ENCODE results near the gene PCDH15.

The PCDH15 gene

DNA sequence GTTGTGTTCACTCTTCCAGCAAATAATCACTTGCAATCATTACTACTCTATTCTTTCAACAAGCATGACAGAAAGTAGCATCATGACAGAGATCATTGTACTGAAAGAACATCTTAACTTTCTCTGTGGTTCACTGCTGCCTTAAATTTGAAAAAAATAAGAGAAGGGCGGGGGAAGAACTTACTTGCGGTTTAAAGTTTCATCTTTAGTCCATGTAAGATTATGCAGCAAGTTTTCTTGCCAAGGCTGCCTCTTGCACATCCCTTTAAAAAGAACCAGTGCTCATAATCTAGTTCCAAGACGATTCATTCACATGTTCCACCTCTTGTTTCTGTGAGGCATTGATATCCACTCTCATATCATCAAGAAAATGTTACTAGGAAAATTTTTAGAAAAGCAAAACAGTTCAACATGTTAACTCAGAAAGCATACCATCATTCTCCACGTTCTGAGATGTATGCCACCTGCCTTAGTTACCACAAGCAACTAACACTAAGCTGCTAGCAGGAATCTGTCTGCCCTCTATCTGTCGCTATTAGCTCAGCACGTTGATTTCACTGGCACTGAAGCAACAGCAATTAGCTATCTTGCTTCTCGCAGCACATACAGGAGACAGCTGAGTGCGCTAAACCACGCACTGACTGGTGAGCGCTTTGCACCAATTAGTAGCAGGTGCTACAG lies at the start of gene PCDH15:
Gene PCDH15 (minus strand): TSS at position 491 of the 681 bp plus-strand sequence. CDS start 136,969 bp downstream, outside the sequence.
- FAIRE-seq: peak; percentile 19

DNA sequence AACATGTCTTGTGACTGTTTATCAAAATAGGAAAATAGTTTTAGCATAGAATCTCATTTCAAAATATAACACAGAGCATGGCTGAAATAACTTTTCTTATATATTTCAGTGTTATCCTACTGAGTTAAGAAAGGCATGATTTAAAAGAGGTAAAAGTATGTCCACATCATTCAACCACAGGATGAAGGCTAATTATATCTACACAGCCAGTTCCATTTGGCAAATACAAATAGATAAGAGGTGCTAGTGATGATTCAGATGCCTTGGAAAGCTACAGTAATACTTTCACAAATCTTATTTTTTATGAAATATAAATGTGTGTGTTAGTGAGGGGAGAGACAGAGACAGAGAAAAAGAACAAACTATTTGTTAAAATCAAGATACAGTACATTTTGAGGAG lies 42.9 kb upstream of the PCDH15 start:
- FAIRE-seq: no peak

DNA sequence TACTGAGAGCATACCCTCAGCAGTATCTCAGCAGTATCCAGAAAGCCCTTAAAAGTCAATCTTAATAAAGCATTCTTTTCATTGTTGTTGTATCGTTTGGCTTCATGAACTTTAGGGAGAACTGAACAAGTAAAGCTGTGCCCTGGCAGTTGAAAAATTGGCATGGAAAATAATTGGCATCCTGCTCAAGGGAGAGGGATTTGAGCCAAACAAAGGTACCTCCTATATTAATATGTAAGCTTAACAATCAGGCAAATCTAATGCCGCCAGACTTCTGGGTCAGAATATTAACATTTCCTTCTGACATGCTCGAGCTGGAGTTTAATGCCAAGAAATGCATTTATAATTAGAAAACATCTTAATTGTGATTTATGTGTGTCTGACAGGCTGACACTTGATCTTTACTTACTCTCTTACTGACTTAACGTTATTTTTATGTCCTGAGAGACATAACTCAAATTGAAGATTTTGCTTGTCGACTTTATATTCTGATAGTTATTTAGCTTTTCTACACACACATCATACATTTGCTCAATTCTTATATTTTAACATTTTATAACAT lies 42.1 kb upstream of the PCDH15 start:
- FAIRE-seq: no peak

DNA sequence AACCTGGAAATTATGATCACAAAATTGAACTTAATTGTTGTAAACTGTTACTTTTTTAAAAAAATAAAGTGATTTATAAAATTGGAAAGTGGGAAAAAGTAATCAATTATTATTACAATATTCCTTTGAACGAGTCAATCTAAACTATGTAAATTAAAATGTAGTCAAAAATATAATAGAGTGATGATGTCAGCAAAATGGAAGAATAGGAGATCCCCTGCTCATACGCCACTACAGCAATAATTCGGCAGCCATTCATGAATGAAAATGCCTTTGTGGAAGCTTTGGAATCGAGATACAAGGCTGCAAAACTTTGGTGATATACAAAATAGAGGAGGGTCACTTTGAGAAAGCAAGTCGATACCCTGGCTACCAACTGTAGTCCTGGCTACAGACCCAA lies 36.4 kb upstream of the PCDH15 start:
- no peak for FAIRE-seq

DNA sequence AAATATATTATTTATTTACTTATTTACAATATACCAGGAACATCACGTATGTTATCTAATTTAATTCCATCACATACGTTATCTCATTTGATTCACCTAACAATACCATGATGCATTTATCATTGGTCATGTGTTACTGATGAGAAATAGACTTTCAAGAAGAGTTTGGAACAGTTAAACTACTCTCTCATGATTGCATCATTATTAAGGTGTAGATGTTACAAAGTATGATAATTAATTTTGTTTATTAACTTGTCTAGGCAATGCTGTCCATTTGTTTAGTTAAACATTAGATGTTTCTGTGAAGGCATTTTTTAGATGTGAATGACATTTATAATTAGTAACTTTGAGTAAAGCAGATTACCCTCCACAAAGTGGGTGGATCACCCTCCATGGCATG lies 32.0 kb upstream of the PCDH15 start:
- no peak for FAIRE-seq

DNA sequence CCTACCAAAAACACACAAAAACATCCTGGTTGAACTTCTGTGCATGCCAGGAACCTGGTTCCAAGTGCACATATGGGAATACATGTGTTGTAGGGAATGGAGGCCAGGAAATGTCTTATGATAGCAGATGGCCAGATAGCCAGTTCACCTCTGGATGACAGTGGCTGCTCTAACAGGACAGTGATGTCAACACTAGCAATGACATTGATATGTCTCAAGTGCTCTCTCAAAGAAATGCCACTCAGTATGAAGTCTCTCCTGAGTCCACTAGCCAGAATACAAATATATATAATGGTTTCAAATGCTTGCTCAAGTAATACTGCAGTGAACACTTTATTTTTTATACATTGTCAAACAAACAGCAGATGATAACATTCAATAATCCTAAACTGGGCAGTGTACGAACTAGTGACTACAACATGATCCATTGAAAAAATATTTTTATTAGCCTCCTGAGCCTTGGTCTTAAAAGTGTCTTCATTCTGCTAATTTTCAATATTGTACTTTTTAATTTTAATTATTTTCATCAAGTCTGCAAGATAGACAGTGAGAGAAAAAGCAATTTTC lies 26.0 kb upstream of the PCDH15 start:
- FAIRE-seq: no peak

DNA sequence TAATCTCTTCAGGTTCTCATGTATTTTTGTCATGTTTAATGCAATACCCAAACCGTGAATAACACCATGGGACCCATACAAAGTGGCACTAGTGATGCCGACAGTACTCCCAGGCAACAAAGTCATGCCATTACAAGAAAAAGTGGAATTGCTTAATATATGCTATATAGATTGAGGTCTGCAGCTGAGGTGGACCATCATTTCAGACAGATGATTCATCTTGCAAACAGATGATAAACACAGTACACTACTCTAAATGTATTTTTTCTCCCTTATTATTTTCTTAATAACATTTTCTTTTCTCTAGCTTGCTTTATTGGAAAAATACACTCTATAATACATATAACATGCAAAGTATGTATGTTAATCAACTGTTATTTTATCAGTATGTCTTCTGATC lies 14.6 kb upstream of the PCDH15 start:
- FAIRE-seq: no peak

DNA sequence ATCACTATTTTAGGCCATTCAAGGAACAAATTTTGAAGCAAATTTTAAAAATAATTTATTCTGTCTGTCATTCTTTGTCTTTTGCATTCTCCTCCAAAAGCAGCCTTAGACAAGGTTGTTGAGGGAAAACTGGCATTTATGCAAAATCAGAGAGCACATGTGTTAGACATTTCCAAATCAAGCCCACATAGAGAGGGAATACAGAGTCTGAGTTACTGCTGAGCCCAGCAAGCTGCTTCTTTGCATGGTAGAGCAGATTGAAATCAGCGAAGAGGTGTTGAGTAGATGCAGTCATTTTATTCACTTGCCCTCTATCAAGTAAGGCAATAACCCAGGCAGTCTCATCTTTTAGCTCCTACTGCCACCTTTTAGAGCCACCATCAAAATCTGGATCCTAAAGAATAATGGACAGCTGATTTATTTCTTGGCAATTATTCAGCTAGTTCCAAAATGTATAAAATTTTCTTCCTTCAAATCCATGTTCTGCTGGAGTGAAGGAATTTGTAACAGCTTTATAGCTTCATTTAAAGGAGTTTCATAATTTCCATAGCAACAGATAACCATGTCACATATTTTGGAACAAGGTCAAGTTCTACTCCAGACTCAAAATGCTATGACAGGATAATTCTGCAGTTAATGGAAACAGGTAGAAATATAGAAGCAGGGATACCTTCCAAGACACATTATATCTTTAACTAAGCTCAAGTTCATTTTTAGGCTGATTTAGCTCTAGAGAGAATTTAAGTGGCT lies 7.3 kb upstream of the PCDH15 start:
- FAIRE-seq: no peak

DNA sequence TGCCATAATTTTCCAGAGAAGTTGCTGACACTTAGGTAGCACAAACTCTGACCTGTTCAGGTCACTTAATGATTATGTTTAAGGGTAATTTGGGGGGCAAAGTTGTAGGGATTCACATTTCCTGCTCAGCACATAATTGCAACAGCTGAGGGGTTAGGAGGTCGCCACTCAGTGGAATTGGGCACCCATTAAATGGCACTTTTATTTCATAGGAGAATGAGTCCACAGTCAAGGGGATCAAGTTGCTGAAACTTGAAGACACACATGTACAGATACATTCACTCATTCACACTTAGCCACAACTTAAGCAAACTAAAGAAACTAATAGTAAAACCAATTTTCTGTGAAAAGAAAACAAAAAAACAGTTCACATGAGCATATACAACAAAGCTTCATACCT lies 1.5 kb downstream of the PCDH15 start:
- FAIRE-seq: no peak

DNA sequence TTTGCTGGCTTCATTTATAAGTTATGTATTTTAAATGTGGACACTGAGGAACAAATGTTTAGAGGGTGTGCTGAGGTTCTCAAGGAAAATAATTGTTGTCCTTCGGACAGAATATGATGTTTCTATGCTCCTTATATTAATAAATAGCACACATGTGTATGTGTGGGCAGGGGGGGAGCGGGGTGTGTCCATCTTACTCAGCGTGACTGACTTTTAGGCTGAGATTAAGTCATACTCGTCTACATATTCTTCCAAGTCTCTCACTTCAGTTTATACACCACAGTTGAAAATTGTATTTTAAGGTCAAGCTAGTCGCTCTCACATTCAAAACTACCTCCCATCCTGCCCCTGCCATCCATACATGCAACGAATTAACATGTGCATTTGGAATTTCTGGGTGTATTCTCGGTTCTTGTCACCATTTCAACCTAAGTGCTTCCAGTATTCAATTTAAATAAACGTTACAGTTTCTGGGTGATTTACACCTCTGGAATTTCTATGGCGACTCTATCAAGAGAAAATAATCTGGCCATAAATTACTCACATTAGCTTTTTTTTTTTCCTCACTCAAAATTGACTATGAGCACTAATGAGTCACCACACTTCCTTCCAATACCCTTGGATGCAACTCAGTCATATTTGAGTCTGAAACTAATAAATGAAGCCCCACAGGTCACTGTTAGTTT lies 3.3 kb downstream of the PCDH15 start:
- FAIRE-seq: no peak

DNA sequence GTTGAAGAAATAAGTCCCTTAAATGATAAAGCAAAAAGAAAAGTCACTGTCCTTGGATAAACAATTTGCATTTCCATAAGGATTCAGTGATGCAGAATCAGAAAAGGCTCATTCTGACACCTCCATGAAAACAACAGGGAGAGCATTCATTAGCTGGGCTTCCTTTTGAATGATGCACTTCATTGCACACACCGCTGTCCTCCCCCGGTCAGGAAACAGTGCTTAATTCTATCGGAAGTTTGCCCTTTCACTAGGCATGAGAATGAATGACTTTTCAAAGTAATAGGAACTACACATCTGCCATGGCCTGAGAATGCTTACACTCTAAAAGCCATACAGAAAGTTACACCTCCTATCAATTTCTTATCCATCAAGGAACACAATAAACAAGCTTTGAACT lies 4.2 kb downstream of the PCDH15 start:
- FAIRE-seq: no peak

DNA sequence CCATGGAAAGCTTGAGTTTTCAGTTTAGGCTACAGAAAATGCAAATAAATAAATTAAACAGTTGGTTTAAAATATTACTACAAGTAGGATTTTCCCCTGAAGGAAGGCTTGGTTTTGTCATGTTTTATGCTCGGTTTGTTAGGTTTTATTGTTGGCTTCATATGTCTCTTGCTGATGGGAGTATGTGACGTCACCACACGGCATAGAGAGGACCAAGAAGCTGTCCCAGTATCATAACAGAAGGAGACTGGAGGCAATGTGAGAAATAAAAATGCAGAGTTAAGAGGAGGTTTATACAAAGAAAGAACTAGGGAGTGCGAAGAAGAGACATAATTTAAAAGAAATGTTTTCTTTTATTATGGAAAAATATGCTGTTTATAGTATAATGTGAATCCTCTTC lies 24.4 kb downstream of the PCDH15 start:
- no peak for FAIRE-seq

DNA sequence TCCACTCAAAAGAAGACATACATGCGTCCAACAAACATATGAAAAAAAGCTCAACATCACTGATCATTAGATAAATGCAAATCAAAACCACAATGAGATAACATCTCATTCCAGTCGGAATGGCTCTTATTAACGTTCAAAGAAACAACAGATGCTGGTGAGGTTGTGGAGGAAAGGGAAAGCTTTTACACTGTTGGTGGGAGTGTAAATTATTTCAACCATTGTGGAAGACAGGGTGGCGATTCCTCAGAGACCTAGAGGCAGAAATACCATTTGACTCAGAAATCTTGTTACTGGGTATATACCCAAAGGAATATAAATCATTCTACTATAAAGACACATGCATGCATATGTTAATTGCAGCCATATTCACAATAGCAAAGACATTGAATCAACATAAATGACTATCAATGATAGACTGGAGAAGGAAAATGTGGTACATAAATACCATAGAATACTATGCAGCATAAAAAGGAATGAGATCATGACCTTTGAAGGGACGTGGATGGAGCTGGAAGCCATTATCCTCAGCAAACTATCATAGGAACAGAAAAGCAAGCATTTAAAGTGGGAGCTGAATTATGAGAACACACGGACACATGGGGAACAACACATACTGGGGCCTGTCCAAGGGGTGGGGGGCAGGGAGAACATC lies 28.4 kb downstream of the PCDH15 start:
- FAIRE-seq: no peak

DNA sequence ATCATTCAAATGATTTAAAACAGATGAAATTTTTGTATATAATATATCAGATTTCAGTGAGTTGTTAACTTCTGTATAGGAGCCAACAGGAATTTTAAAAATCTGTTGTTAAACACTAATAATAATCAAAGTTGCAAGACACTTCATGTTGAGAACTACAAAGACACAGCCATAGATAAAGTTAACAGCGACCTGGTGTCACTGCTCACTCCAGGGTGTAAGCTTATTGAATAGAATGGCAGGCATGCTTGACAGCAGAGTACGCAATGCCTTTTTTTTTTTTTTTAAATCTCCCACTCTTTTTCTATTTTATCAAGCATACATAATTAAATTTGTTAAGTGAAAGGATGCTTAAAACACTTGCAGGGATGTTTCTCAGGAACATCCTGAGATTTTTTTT lies 32.0 kb downstream of the PCDH15 start:
- no peak for FAIRE-seq

DNA sequence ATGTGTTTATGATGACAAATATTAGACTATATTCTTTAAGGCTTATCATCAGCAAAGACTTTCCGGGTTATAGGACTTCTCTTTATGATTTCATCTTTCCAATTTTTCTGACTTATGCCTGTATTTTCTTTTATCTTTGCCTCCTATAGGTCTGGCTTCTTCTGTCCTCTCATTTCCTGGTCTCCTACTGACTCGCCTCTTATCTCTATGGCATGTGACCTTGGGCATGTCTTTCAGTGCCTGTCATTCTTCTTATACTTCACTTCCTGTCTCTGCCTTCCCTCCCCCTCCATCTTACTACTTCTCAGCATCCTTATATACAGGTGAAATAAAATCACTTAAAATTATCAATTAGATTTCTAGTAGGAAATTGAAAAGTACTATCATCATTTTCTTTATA lies 42.2 kb downstream of the PCDH15 start:
- FAIRE-seq: no peak

DNA sequence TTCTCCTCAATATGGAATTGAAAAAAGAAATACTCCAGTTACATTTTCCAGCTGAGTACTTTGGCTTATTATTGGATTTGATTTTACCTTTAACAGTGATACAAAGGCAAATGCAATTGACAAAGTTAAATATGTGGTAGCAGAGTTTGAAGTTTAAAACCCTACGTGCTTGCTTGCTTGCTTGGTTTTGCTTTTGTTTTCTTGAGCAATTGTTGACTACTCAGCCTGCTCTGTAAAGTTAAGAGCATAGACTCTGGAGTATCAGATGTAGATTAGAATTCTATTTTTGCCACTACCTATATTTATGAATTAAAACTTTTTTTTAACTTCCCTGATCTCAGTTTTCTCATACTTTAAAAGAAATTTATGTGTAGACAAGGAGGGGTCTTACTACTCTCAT lies 51.4 kb downstream of the PCDH15 start:
- FAIRE-seq: no peak

DNA sequence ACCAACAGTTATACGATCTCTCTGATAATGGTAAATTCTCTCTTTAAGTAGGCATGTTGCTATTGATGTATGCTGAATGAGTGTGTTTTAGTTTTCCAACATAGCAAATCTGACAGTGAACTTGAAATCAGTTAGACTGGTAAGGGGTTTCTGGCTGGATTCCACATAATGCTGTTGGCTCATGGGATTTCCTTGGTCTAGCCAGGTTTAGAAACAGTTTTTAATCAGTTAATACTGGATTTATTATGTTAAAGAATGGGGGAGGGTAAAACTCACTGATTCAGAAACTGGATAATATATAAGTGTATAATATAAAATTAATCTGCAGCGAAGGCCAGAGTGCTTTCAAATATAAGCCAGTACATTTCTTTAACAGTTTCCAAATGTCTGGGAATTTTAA lies 55.6 kb downstream of the PCDH15 start:
- no peak for FAIRE-seq

DNA sequence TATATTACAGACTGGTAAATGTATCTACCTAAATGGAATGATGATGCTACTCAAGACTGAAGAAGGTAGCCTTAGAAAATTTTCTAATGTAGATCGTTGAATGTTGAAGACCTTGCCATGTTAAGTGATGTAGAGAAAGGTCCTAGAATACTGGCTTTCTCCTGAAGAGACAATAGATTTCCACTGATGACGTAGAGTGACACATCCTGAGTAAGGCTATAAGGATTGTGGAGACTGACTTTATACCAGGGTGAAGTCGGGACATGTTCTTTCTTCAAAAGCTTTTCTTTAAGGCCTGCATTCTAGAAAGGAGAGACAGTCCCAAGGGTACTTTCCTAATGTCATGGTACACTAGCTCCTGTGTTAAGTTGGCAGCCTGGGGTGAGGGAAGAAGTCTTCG lies 58.6 kb downstream of the PCDH15 start:
- no peak for FAIRE-seq

DNA sequence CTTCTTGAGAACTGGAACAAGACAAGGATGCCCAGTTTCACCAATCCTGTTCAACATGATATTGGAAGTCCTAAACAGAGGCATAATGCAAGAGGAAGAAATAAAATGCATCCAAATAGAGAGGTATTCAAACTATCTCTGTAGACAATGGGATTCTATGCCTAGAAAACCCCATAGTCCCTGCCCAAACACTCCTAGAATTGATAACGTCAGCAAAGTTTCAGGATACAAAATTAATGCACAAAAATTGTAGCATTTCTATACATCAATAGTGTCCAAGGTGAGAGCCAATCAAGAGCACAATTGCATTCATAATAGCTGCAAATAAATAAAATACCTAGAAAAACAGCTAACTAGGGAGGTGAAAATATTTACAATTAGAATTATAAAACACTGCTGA lies 72.5 kb downstream of the PCDH15 start:
- no peak for FAIRE-seq

DNA sequence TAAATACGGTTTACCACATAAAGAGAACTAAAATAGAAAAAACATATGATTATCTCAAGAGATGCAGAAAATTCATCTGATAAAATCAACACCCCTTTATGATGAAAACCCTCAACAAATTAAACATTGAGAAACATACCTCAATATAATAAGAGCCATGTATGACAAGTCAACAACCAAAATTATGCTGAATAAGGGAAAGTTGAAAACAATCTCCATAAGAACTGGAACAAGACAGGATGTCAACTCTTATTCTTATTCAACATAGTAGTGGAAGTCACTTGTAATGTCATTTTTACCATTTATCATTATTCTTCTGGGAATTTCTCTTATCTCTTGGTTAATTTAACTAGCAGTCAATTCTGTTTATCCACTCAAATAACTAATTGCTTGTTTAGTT lies 79.0 kb downstream of the PCDH15 start:
- no peak for FAIRE-seq

DNA sequence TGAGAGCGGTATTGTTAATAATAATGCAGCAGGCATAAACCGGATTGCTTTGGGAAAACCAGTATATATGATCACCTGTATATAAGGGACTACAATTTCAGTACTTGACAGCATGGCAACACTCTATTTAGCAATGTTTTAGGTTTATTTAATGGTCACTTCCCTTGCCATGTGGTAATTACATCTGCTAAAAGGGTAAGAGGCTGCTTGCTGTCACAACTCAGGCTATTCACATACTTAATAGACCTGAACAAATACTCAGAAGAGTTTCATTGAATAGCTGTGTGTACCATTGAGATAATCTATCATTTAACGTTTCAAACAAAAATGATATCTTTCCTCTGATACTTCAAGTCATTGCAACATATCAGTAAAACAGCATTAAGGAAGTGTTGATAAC lies 90.1 kb downstream of the PCDH15 start:
- no peak for FAIRE-seq

DNA sequence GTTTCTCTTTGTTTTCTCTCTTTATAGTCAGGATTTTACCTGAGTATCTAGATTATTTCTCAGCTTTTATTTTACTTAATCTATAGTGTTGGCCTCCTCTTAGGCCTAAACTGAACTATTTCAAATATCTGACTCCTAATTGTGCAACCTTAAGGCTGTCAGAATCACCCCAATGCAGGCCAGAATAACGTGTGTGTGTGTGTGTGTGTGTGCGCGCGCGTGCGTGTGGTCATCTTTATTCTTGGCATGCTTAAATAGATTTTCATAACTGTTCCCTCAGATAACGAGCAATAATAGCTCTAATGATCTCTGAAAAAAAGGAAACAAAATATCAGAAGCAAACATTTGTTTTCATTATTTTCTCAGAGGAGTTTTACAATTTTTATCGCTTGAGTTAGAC lies 92.4 kb downstream of the PCDH15 start:
- FAIRE-seq: no peak

DNA sequence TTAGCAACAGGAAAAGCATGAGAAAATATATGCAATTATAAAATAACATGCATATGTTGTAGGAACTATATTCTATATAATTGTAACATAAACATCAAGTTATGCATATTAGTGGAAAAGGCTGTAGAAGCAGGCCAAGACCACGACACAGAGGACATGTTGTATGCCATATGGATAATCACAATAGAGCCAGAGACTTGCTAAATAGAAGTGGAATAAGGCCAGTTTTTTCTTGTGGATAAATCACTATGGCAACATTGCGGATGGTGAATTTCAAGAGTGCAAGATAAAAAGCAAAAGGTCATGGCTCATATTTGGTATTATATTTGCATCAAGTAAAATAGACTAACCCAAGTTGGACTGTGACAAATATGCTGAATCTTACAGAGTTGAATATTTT lies 93.0 kb downstream of the PCDH15 start:
- no peak for FAIRE-seq

Data from TTC549 (cell line).